ENCODE results near the gene KLF13.

DNA sequence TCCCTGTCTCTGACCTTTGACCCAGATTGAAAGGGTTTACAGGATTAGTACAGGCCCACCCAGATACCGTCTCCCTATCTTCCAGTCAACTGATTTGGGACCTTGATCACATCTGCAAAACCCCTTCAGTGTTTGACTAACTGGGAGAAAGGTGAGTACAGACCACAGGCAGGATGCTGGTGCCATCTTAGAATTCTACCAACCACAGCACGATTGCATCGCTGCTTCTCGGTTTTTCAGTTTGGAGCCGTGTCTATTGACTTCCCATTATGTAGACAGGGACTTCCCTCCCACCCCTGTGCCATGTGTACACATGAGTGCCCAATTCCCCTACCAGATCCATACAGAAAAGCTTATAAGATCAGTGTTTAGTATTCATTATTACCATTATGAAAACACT lies 6.6 kb upstream of the KLF13 start:
- TF ChIP-seq POLR2A (IDR thresholded peaks at IDR 0.05; ENCODE audit: low read depth, low read length) (no peak), CBFB (IDR thresholded peaks at IDR 0.05; ENCODE audit: low read depth) (no peak), FOXM1 (IDR thresholded peaks at IDR 0.05; ENCODE audit: low read depth, low read length) (no peak), RAD21 (IDR thresholded peaks at IDR 0.05; ENCODE audit: insufficient read depth, low read depth, low read length) (no peak), TARDBP (IDR thresholded peaks at IDR 0.05; ENCODE audit: borderline replicate concordance) (no peak), PML (IDR thresholded peaks at IDR 0.05; ENCODE audit: low read length) (no peak), TAF1 (IDR thresholded peaks at IDR 0.05; ENCODE audit: borderline replicate concordance, low read depth, low read length) (no peak), MXI1 (IDR thresholded peaks at IDR 0.05; ENCODE audit: low read depth, low read length) (no peak), EP300 (IDR thresholded peaks at IDR 0.05; ENCODE audit: borderline replicate concordance in 1 of 2, control insufficient read depth in 1 of 2, low read depth in 2 of 2, low read length in 2 of 2) (no peak)
- TF ChIP-seq, protein P1, sequence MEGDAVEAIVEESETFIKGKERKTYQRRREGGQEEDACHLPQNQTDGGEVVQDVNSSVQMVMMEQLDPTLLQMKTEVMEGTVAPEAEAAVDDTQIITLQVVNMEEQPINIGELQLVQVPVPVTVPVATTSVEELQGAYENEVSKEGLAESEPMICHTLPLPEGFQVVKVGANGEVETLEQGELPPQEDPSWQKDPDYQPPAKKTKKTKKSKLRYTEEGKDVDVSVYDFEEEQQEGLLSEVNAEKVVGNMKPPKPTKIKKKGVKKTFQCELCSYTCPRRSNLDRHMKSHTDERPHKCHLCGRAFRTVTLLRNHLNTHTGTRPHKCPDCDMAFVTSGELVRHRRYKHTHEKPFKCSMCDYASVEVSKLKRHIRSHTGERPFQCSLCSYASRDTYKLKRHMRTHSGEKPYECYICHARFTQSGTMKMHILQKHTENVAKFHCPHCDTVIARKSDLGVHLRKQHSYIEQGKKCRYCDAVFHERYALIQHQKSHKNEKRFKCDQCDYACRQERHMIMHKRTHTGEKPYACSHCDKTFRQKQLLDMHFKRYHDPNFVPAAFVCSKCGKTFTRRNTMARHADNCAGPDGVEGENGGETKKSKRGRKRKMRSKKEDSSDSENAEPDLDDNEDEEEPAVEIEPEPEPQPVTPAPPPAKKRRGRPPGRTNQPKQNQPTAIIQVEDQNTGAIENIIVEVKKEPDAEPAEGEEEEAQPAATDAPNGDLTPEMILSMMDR (IDR thresholded peaks at IDR 0.05 in 2 of 3, conservative IDR thresholded peaks at IDR 0.05 in 1 of 3; ENCODE audit: control insufficient read depth in 2 of 3, extremely low read depth in 1 of 3, insufficient read depth in 1 of 3, low read depth in 3 of 3, low read length in 3 of 3): no peak
- TF ChIP-seq, protein P2, sequence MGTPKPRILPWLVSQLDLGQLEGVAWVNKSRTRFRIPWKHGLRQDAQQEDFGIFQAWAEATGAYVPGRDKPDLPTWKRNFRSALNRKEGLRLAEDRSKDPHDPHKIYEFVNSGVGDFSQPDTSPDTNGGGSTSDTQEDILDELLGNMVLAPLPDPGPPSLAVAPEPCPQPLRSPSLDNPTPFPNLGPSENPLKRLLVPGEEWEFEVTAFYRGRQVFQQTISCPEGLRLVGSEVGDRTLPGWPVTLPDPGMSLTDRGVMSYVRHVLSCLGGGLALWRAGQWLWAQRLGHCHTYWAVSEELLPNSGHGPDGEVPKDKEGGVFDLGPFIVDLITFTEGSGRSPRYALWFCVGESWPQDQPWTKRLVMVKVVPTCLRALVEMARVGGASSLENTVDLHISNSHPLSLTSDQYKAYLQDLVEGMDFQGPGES (IDR thresholded peaks at IDR 0.05): no peak
- TF ChIP-seq, protein P3, sequence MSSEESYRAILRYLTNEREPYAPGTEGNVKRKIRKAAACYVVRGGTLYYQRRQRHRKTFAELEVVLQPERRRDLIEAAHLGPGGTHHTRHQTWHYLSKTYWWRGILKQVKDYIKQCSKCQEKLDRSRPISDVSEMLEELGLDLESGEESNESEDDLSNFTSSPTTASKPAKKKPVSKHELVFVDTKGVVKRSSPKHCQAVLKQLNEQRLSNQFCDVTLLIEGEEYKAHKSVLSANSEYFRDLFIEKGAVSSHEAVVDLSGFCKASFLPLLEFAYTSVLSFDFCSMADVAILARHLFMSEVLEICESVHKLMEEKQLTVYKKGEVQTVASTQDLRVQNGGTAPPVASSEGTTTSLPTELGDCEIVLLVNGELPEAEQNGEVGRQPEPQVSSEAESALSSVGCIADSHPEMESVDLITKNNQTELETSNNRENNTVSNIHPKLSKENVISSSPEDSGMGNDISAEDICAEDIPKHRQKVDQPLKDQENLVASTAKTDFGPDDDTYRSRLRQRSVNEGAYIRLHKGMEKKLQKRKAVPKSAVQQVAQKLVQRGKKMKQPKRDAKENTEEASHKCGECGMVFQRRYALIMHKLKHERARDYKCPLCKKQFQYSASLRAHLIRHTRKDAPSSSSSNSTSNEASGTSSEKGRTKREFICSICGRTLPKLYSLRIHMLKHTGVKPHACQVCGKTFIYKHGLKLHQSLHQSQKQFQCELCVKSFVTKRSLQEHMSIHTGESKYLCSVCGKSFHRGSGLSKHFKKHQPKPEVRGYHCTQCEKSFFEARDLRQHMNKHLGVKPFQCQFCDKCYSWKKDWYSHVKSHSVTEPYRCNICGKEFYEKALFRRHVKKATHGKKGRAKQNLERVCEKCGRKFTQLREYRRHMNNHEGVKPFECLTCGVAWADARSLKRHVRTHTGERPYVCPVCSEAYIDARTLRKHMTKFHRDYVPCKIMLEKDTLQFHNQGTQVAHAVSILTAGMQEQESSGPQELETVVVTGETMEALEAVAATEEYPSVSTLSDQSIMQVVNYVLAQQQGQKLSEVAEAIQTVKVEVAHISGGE (CRISPR knock-in tag; IDR thresholded peaks at IDR 0.05): no peak
